HG03039 (cell line): ENCODE measurements around the gene ACACA.

ENCODE experiments used
- ATAC-seq: cut with Tn5 transposase; IDR thresholded peaks from one replicate; pipeline ENCODE4 v1.9.1; 2021; ENCODE audit warnings: mild to moderate bottlenecking, moderate library complexity; ENCODE audit not compliant: unreplicated experiment

ACACA gene

GRCh38 chr17:37399265-37399803, 7.3 kb downstream of the ACACA start:
- ATAC-seq = no peak

DNA sequence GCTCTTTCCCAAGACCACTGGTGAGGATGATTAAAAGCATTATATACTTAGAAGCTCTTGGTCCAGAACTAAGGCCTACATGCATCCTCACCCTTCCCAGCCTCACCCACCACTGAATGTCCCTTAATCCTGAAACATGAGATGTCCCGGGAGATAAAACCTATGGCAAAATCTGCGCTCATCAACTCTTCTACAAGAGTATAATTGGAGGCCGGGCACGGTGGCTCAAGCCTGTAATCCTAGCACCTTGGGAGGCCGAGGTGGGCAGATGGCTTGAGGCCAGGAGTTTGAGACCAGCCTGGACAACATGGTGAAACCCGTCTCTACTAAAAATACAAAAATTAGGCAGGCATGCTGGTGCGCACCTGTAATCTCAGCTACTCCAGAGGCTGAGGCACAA, 13.3 kb downstream of the ACACA start:
- ATAC-seq = no peak

GRCh38 chr17:37392024-37392590, 14.5 kb downstream of the ACACA start:
- ATAC-seq = no peak

DNA sequence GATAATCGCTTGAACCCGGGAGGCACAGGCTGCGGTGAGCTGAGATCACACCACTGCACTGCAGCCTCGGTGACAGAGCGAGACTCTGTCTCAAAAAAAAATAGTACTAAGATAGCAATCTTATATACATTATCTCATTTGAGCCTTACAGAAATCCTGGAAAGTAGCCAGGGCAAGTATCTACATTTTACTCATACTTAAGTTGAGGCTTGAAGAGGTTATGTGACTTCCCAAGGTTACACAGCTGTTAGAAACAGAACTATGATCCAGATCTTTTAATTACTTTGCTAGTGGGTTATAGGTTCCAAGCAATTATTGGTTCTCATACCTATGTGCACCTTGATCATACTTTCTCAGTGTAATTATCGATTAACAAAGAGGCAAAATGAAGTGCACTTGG, 15.5 kb downstream of the ACACA start:
- no peak for ATAC-seq

DNA sequence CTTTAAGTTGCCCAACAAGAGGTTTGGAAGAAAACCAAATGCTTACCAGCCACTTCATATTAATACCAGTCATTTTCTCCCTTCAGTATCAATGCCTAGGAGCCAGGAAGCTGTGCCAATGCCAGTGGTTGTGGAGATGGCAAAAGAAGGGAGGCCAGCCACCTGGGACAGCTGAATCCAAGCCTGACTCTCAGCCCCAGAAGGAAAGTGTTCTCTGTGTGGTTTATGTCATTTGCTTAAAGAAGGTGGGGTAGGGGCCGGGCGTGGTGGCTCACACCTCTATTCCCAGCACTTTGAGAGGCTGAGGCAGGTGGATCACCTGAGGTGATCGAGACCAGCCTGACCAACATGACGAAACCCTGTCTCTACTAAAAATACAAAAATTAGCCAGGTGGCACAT, 17.5 kb downstream of the ACACA start:
- ATAC-seq = no peak

DNA sequence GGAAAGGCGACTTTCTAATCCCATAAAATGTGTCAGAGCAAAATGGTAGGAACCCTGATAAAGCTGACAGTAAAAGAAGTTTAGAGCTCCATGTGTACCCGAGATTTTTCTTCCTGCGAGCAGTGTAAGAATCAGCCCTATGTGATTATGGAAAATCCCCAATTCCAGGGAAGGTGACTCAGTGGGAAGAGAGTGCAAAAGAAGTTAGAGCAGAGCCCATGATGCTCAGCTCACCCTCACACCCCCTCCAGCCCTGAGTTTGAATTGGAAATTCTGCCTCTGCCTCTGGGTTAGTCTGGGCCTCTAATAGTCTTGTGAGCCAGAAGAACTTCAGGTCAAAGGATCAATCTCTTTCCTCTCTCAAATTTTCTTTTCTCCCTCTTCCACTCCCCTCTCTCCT, 18.4 kb downstream of the ACACA start:
- ATAC-seq = no peak

- no peak for ATAC-seq
Measured at GRCh38 chr17:37386462-37386861, 20.2 kb downstream of the ACACA start.

DNA sequence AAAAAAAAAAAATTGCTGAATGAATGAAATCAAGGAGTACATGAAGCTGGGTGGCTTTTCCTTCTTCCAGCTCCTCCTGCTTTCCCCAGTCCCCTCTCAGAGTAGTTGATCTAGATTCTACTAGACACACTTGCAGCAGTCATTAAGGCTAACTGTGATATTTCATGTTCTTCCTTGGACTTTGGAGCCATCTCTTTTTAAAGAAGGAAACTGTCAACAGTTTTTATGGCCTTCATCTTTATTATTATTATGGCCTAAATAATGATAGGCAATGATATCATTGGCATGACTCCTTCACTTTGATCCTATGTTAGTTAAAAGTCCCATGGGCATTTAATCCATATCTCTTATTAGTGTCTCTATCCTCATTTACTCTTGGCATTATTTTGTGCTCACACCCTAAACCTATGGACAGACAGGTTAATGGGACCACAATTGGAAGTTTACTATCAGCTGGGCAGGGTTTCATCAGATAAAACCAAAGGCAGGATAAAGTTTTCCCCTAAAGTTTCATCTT, 21.1 kb downstream of the ACACA start:
- ATAC-seq = no peak

DNA sequence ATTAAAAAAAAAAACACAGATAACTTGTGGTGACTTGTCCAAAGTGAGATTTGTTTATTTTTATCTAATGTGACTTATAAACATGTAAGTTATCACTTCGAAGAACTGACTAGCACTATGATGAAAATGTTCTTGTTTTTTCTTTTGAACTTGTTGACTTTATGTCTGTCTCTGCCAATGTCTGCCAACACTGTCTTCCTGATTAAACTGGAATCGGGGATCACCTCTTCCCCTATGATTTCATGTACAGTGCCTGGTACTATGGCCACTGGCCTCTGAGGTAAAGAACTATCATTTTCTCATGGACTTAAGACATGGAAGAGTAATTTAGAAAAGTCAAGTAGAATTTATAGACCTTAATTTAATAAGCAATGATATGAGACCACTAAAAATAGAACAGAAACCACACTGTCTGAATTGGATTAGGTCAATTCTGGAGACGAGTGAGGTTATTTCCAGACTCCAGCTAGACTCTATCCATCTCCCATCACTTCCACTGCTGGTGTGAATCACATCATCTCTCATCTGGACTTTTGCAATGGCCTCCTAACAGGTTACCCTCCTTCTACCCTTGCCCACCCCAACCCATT, 22.0 kb downstream of the ACACA start:
- no peak for ATAC-seq

GRCh38 chr17:37382056-37382455, 24.6 kb downstream of the ACACA start:
- no peak for ATAC-seq

DNA sequence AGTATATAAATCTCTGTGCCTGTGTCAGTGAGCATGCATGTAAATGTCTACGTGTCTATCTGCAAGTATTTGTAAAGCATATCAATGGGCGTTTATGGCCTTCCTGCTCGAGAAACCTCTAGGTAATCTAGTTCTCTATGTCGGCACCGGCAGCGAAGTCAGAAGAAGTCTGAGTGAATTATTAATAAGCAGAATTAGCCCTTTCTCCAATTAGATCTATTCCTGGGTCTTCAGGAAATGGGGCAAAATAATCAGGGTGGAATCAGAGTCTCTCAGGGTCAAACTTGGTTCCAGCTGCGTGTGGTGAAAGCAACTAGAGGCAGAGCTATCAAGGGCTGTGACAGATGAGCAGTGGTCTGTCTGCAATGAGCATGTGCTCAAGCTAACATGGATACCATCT, 30.9 kb downstream of the ACACA start, which contains the start of gene C17orf78:
TSS of gene C17orf78 (plus strand) at position 280 of the 400 bp plus-strand sequence. CDS start at position 388, 108 bp downstream.
- ATAC-seq = no peak

DNA sequence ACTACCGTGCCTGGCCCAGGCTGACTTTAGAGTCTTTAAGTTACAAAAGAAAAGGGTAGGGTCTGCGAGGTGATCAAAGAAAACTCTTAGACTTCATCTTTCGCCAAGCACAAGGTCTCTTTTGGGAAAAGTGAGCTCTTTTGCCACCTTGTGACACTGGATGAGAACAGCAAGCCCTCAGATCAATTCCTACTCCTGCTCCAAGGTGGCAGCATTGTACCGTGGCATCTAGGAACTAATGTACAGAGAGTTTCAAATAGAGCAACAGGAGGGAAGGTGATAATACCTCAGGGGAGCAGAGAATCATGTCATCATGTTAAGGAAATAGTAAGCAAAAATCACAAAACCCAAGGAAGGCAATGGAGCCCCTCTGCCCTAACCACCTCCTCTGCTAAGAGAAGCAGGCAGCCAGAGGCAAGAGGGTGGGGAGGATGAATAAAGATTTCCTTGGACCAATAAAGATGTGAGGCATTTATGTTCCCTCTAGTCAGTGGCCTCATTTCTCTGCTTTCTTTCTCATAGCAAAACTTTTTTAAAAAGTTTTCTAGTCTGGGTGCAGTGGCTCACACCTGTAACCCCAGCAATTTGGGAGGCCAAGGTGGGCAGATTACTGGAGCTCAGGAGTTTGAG, 33.0 kb downstream of the ACACA start:
- no peak for ATAC-seq

DNA sequence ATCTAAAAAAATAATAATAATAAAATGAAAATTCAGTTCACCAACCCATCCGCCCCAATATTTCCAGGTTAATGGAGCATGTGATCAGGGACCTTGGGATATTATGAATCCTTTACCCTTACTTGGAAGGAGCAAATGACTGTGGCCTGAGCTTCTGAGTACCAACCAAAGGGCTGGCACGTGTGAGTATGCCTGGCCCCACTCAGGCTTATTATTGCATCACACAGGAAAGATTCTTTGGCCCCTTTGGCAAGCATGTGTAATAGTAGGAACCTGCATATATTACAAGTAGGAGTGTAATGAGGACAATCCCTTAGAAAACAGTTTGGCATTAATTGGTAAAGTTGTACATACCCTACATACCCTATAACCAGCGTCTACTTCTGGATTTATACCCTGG, 38.1 kb downstream of the ACACA start:
- no peak for ATAC-seq

- ATAC-seq = no peak
Measured at GRCh38 chr17:37365589-37365988, 41.0 kb downstream of the ACACA start.

DNA sequence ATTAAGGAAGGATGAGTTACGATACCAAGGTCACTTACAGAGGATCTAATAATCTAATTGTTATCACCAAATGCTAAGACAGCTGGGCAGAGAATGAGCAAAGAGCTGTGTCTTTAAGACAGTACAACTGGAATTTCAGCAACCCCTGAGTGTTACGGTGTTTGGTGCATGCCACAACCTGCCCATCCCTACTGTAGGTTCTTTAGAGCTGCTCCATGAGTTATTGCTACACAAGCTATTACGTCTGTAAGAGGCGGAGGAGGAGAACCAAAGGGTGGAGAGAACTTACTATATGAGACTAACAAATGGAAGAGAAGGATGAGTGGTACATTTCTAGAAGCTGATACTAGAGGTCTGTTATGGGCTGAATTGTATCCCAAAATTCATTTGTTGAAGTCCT, 45.1 kb downstream of the ACACA start:
- no peak for ATAC-seq

DNA sequence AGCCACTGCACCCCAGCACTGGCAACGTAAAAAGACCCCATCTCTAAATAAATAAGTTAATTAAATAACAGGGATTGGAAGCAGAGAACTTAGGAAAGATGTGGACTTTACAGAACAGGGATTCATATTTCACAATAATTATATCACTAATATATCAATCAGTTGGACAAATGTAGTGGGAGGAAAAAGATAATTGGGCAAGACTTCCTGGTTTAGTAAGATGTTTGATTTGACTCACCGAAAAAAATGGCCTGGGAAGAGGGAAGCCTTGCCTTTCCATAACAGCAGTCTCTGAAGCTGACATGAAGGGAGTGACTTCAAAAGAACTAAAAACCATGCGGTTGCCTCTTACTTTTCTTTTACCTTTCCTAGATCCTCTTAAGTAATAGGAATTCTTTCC, 46.0 kb downstream of the ACACA start:
- no peak for ATAC-seq

GRCh38 chr17:37359682-37360188, 46.9 kb downstream of the ACACA start:
- ATAC-seq = no peak

GRCh38 chr17:37358830-37359681, 47.6 kb downstream of the ACACA start:
- peak; percentile 84 for ATAC-seq

DNA sequence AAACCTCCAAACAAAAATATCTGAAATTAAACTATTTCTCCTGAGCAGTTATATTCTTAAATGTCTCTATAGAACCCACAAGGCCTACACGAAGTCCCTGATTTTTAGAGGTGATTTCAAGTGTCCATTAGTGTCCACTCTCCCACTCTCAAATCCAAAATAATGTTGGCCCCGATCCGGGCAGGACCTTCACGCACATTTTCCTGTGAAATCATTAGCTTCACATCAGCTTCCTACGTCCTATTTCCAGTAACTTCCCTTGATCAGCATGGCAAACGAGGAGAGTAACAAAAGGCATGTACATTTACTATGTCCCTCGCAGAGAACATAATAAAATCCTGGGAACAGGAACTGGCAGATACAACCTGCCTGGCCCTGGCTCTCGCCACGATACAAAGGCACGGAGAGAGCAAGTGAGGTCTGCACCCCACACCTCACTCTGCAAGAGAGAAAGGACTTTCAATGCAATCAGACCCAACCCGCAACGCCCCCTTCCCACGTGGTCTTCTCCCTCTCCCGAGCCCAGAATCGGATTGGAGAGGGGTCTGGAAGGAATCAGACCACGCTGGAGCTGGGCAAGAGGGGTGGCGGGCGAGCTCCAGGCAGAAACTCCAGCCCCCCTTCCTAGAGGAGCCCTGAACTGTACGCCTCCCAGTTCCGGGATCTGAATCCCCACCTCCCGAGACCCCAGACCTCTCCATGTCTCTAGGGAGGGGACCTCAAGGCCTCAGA, 48.4 kb downstream of the ACACA start:
- no peak for ATAC-seq
